ENCODE results near the gene TSHR. TPM values are rescaled to one million over a fixed set of nuclear protein-coding genes. Genes with fewer than 3 reads are reported as not detected.

The TSHR gene
- total and polyA plus RNA-seq, 2 of the 4 experiments (the other 2 are of a cell fraction) = not detected

DNA sequence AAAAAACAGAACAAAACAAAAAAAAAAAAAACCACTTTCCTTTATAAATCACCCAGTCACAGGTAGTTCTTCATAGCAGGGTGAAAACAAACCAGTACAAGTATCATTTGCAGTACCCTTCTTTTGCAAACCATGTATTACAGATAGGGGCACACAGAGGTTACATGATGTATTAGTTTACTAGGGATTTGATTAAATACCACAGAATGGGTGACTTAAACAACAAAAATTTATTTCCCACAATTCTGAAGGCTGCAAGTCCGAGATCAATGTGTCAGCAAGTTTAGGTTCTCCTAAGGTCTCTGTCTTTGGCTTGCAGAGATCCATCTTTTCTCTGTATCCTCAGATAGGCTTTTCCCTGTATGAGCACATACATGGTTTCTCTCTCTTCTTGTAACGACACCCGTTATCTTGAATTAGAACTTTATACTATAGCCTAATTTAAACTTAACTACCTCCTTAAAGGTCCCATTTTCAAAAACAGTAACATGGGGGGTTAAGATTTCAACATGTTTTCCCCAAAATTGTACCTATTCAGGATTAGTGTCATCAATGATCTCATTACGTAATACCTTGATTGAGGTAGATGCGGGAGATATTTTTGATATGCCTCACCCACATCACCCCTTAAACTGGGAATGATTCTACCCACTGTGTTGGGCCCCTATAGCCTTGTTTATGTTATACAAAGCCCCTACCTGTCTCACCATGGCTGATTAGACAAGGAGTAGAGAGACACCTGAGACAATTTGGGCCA is 10.4 kb upstream of the TSHR start:
- WGBS, 2 experiments (ENCODE audit: extremely low coverage in 2 of 2, insufficient read length in 1 of 2) = no CpG with 5 or more reads among the region's 5 CpGs
- BruUV-seq (replicated peaks) = no TSS peak
- no peak overlapping the region for H3K23ac ChIP-seq (ENCODE audit: low read depth, low read length)
- no peak for DNase-seq
- intact Hi-C loops (cut with micrococcal nuclease) = no loop called here
- ChIA-PET CTCF (no interaction called here), POLR2A (ENCODE audit: unreplicated experiment) (no interaction called here)
- H4K5ac ChIP-seq (ENCODE audit: low read depth, low read length) = no peak overlapping the region
- H2AK9ac ChIP-seq (replicated peaks; ENCODE audit: low read depth, low read length, poor library complexity) = no peak overlapping the region
- TF ChIP-seq CEBPB (IDR thresholded peaks at IDR 0.05; ENCODE audit: low read depth, low read length) (peak; percentile 79), SMC3 (IDR thresholded peaks at IDR 0.05; ENCODE audit: low read depth, low read length) (no peak)
- H3K14ac ChIP-seq (replicated peaks; ENCODE audit: low read depth, low read length) = no peak overlapping the region
- H2BK5ac ChIP-seq (ENCODE audit: low read depth, low read length, poor library complexity, severe bottlenecking) = no peak overlapping the region
- no peaks in the 10 kb centered on the region; the same call in 1 of the 2 replicates for H3K4me1 ChIP-seq (ENCODE audit: control insufficient read depth, insufficient read depth, low read length)
- H3K9me1 ChIP-seq (ENCODE audit: insufficient read depth, low read length) = no peaks in the 10 kb centered on the region
- no peak overlapping the region for H2AFZ ChIP-seq (replicated peaks; ENCODE audit: low read length, poor library complexity)
- in situ Hi-C loops (cut with MboI; ENCODE audit: low sequenced_read_pairs) = no loop called here
- H4K20me1 ChIP-seq (ENCODE audit: insufficient read depth, low read length) = no peaks in the 10 kb centered on the region
- no peak overlapping the region for H3K9ac ChIP-seq (ENCODE audit: low read depth, low read length)
- no peak overlapping the region for H2AK5ac ChIP-seq (ENCODE audit: low read depth, low read length)
- no peaks in the 10 kb centered on the region for H3K27me3 ChIP-seq (ENCODE audit: control insufficient read depth, insufficient read depth, low read length)
- H3K79me1 ChIP-seq (ENCODE audit: low read depth in 1 of 2, low read length in 2 of 2) = peaks cover 4 to 9% of the 10 kb centered on the region in 2 experiments
- no peak overlapping the region for H2BK15ac ChIP-seq (ENCODE audit: low read depth, low read length)
- no peak overlapping the region for H3K27ac ChIP-seq (ENCODE audit: insufficient read depth, low read length)
- H3K4me3 ChIP-seq (ENCODE audit: insufficient read depth, low read depth, low read length) = no peak overlapping the region
- H3K9me3 ChIP-seq (ENCODE audit: control insufficient read depth, insufficient read depth, low read length) = no peaks in the 10 kb centered on the region
- no peak overlapping the region for H3K4me2 ChIP-seq (ENCODE audit: low read depth, low read length)
- H3K4ac ChIP-seq (ENCODE audit: low read depth, low read length) = no peak overlapping the region
- dilution Hi-C loops (cut with HindIII; ENCODE audit: low sequenced_read_pairs, unreplicated experiment) = no loop called here
- H2BK120ac ChIP-seq (ENCODE audit: low read depth, low read length) = no peak overlapping the region
- no peaks in the 10 kb centered on the region for H3K36me3 ChIP-seq (ENCODE audit: control insufficient read depth, insufficient read depth, low read length)
- no peak overlapping the region for H4K8ac ChIP-seq (ENCODE audit: low read depth in 2 of 2, low read length in 2 of 2)
- no peak overlapping the region for H4K91ac ChIP-seq (ENCODE audit: insufficient read depth, low read depth, low read length)
- no peak overlapping the region for H3K56ac ChIP-seq (ENCODE audit: extremely low read depth, insufficient read depth, low read length)
- no peak overlapping the region for H2BK20ac ChIP-seq (ENCODE audit: low read depth, low read length)
- no peak for ATAC-seq (ENCODE audit: low read depth)
- H3K18ac ChIP-seq (ENCODE audit: low read depth, low read length) = no peak overlapping the region
